Endodermal cell (in vitro differentiated cells): ENCODE measurements around the gene SPATS2. TPM values are rescaled to one million over a fixed set of nuclear protein-coding genes. Genes with fewer than 3 reads are reported as not detected.
A peak's percentile ranks its signal among the peaks of the same experiment; 100 is the strongest.

Experiments used
- DNase-seq: peaks from one replicate; pipeline ENCODE4 v3.0.0-alpha.2; 2017
- H3K27ac ChIP-seq: 2 replicates; pipeline ENCODE4 v1.5.1; 2013; ENCODE audit warnings: mild to moderate bottlenecking, low read depth, low read length, moderate library complexity
- H3K27me3 ChIP-seq: 2 replicates; pipeline ENCODE4 v1.6.1; 2013; ENCODE audit warnings: mild to moderate bottlenecking, low read length, moderate library complexity; ENCODE audit not compliant: insufficient read depth, control insufficient read depth, poor library complexity, severe bottlenecking
- H3K36me3 ChIP-seq: 2 replicates; pipeline ENCODE4 v1.7.0; 2013; ENCODE audit warnings: mild to moderate bottlenecking, low read length, moderate library complexity; ENCODE audit not compliant: control insufficient read depth, insufficient read depth
- H3K4me1 ChIP-seq: one replicate; pipeline ENCODE4 v1.7.0; 2013; ENCODE audit warnings: low read length; ENCODE audit not compliant: control insufficient read depth, insufficient read depth
- H3K4me3 ChIP-seq: 2 replicates; pipeline ENCODE4 v1.5.1; 2013; ENCODE audit warnings: mild to moderate bottlenecking, low read length, moderate library complexity
- H3K9ac ChIP-seq: 2 replicates; pipeline ENCODE4 v1.6.1; 2013; ENCODE audit warnings: mild to moderate bottlenecking, low read length, moderate library complexity; ENCODE audit not compliant: poor library complexity, severe bottlenecking; ENCODE audit errors: extremely low read depth
- H3K9me3 ChIP-seq: 2 replicates; pipeline ENCODE4 v1.6.1; 2013; ENCODE audit warnings: mild to moderate bottlenecking, low read length, moderate library complexity; ENCODE audit not compliant: control insufficient read depth
- H3K27ac Mint-ChIP-seq: 2 replicates; pipeline ENCODE4 v1.8.0; 2020; ENCODE audit warnings: mixed read lengths
- H3K27me3 Mint-ChIP-seq: 2 replicates; pipeline ENCODE4 v1.8.0; 2021; ENCODE audit warnings: mild to moderate bottlenecking, mixed read lengths; ENCODE audit not compliant: insufficient read depth
- H3K36me3 Mint-ChIP-seq: 2 replicates; pipeline ENCODE4 v1.8.0; 2020; ENCODE audit warnings: low read depth, mixed read lengths
- H3K4me1 Mint-ChIP-seq: 2 replicates; pipeline ENCODE4 v1.8.0; 2020; ENCODE audit warnings: mixed read lengths
- H3K4me3 Mint-ChIP-seq: 2 replicates; pipeline ENCODE4 v1.8.0; 2020; ENCODE audit warnings: mild to moderate bottlenecking, moderate library complexity, mixed read lengths
- H3K9me3 Mint-ChIP-seq: 2 replicates; pipeline ENCODE4 v1.8.0; 2020; ENCODE audit warnings: mild to moderate bottlenecking, mixed read lengths
- WGBS, 2 experiments: methylation state at CpG; one replicate each; pipeline versions ENCODE4 v1.1.5 to v1.1.7; 2013; ENCODE audit warnings: missing lambda C conversion rate in 2 of 2, mixed read lengths in 1 of 2; ENCODE audit not compliant: insufficient coverage in 1 of 2, insufficient read length in 1 of 2; 5-methylcytosine and 5-hydroxymethylcytosine counted together
- total RNA-seq, 2 donors: library from RNA; stranded (reverse); fragmentation: NEBNext Ultra II Directional in 1 of 2; extraction: Animal tissue kit (Norgen Biotek cat#: 25700) in 1 of 2; gene quantifications; 2 replicates in 1 of 2; 3 replicates in 1 of 2; pipeline ENCODE4 v1.2.1, GENCODE V29; 2021
- TF ChIP-seq, protein P1 (sequence below): fragments of 200-600 bp; sonication (generic); conservative IDR thresholded peaks from 2 replicates; pipeline ENCODE4 v1.5.0; 2021; ENCODE audit warnings: antibody characterized with exemption, mild to moderate bottlenecking

Gene SPATS2
- total RNA-seq, 2 donors from 2014 or later = 50.2 to 64.8 TPM

DNA sequence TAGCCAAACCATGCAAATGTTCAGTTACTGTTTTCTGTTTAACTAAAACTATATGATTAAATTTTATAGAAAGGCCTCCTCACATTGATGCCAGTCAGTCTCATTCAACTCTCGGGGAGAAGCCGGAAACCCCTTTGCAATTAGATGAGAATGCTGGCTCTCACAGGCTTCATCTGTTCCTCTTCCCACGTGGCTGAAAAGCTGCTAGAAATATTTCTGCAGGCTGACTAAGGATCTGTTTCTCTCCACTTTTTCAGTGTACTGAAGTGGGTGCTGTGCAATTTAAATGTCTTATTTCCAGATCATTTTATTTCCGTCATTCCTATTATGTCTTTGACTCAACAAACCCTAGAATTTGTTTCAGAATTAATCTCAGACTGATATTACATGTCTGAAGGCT lies 154.1 kb downstream of the SPATS2 start:
- H3K4me1 Mint-ChIP-seq = peaks cover 2% of the 10 kb centered on the region
- no peak for DNase-seq
- no peaks in the 10 kb centered on the region for H3K9me3 ChIP-seq
- no peaks in the 10 kb centered on the region for H3K27me3 Mint-ChIP-seq
- 95% methylated on average over 4 of the region's 4 CpGs for WGBS, 2 experiments
- H3K4me1 ChIP-seq = no peaks in the 10 kb centered on the region
- H3K9me3 Mint-ChIP-seq = no peaks in the 10 kb centered on the region
- H3K27me3 ChIP-seq = no peaks in the 10 kb centered on the region
- H3K4me3 ChIP-seq = no peak overlapping the region
- peak overlapping the region; percentile 1 for H3K27ac ChIP-seq
- H3K4me3 Mint-ChIP-seq = no peak overlapping the region
- no peak overlapping the region for H3K9ac ChIP-seq
- TF ChIP-seq, protein P1, sequence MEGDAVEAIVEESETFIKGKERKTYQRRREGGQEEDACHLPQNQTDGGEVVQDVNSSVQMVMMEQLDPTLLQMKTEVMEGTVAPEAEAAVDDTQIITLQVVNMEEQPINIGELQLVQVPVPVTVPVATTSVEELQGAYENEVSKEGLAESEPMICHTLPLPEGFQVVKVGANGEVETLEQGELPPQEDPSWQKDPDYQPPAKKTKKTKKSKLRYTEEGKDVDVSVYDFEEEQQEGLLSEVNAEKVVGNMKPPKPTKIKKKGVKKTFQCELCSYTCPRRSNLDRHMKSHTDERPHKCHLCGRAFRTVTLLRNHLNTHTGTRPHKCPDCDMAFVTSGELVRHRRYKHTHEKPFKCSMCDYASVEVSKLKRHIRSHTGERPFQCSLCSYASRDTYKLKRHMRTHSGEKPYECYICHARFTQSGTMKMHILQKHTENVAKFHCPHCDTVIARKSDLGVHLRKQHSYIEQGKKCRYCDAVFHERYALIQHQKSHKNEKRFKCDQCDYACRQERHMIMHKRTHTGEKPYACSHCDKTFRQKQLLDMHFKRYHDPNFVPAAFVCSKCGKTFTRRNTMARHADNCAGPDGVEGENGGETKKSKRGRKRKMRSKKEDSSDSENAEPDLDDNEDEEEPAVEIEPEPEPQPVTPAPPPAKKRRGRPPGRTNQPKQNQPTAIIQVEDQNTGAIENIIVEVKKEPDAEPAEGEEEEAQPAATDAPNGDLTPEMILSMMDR = no peak
- no peak overlapping the region for H3K27ac Mint-ChIP-seq
- H3K36me3 ChIP-seq = peaks cover 62% of the 10 kb centered on the region
- H3K36me3 Mint-ChIP-seq = peaks cover 48% of the 10 kb centered on the region

DNA sequence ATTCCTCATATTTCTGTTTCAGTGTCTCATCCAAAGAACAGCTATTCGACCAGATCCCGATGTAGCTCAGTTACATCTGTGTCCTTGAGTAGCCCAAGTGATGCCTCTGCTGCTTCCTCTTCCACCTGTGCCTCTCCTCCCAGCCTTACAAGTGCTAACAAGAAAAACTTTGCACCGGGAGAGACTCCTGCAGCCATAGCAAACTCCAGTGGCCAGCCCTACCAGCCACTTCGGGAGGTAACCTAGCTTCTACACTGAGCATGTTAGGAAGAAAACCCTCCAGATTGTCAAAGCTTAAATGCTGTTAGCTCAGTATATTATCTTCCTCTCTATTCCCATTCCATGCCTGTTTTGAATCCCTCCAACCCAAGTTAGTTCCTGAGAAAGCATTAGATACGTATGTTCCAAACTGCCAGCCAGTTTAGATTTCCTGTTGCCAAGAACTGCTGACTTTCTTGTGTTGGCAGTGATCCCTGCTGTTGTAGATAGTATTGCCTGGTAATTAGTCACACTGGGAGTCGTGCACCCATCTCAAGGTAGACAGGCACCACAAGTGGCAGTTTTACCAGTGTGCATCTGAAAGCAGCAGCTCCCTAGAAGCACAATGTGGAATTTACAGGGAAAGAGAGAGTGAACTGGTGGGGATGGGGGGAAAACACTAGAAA lies 157.5 kb downstream of the SPATS2 start:
- Mint-ChIP-seq H3K4me3 (no peak overlapping the region), H3K27me3 (no peaks in the 10 kb centered on the region), H3K4me1 (peaks cover 5% of the 10 kb centered on the region), H3K9me3 (peaks cover 3% of the 10 kb centered on the region), H3K36me3 (peaks cover 60% of the 10 kb centered on the region), H3K27ac (no peak overlapping the region)
- H3K4me1 ChIP-seq = no peaks in the 10 kb centered on the region
- H3K27me3 ChIP-seq = no peaks in the 10 kb centered on the region
- TF ChIP-seq, protein P1 = no peak
- no peak for DNase-seq
- H3K9me3 ChIP-seq = no peaks in the 10 kb centered on the region
- H3K27ac ChIP-seq = no peak overlapping the region
- peaks cover 60% of the 10 kb centered on the region for H3K36me3 ChIP-seq
- 92 to 97% methylated on average over 6 of the region's 6 CpGs for WGBS, 2 experiments
- no peak overlapping the region for H3K9ac ChIP-seq
- no peak overlapping the region for H3K4me3 ChIP-seq

DNA sequence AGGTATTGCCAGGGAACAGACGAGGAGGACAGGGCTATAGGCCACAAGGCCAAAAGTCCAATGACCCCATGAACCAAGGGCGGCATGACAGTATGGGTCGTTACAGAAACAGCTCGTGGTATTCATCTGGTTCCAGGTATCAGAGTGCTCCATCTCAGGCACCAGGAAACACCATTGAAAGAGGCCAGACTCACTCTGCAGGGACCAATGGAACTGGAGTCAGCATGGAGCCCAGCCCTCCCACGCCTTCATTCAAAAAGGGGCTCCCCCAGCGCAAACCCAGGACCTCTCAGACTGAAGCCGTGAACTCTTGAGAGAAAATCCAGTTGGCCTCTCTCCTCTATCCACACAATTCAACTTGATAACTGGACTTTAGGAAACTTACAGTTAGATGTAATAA lies 158.7 kb downstream of the SPATS2 start:
- Histone ChIP-seq H3K27me3 (no peaks in the 10 kb centered on the region), H3K4me3 (no peak overlapping the region), H3K4me1 (no peaks in the 10 kb centered on the region), H3K9ac (no peak overlapping the region), H3K36me3 (peaks cover 58% of the 10 kb centered on the region), H3K9me3 (no peaks in the 10 kb centered on the region), H3K27ac (no peak overlapping the region)
- Mint-ChIP-seq H3K27ac (peak overlapping the region; percentile 46), H3K9me3 (peaks cover 3% of the 10 kb centered on the region), H3K4me3 (no peak overlapping the region), H3K4me1 (peaks cover 5% of the 10 kb centered on the region), H3K27me3 (no peaks in the 10 kb centered on the region), H3K36me3 (peaks cover 59% of the 10 kb centered on the region)
- TF ChIP-seq, protein P1 = no peak
- DNase-seq = no peak
- WGBS, 2 experiments = 89 to 99% methylated on average over 5 to 7 of the region's 7 CpGs
